Body of pancreas (tissue), 4 donors: ENCODE data around the gene MAPK11. TPM values are rescaled to one million over a fixed set of nuclear protein-coding genes. Genes with fewer than 3 reads are reported as not detected.

Experiments used
- ATAC-seq: fragments of 150-250 bp; one replicate; pipeline ENCODE4 v1.9.1; 2016
- DNase-seq, 4 donors: peaks; one replicate each; pipeline ENCODE4 v3.0.0-alpha.2; 2019
- H3K27ac ChIP-seq, 4 donors: fragments of 200-600 bp; sonication (generic); 1 replicate in 3 of 4; 2 replicates in 1 of 4; pipeline versions ENCODE4 v1.5.1 to v1.6.1; 2016 to 2019; ENCODE audit warnings: mild to moderate bottlenecking in 1 of 4, mixed read lengths in 1 of 4, moderate library complexity in 1 of 4
- H3K27me3 ChIP-seq, 2 donors: fragments of 200-600 bp; sonication (generic); one replicate each; pipeline ENCODE4 v1.6.0; 2016; ENCODE audit warnings: mild to moderate bottlenecking in 1 of 2
- H3K36me3 ChIP-seq, 2 donors: fragments of 200-600 bp; sonication (generic); replicated peaks in 1 of 2; 2 replicates each; pipeline ENCODE4 v1.5.1; 2016; ENCODE audit warnings: low read depth in 2 of 2; ENCODE audit not compliant: insufficient read depth in 1 of 2
- H3K4me1 ChIP-seq: fragments of 200-600 bp; sonication (generic); one replicate; pipeline ENCODE4 v1.6.0; 2016
- H3K4me3 ChIP-seq, 2 donors: fragments of 200-600 bp; sonication (generic); 1 replicate in 1 of 2; 2 replicates in 1 of 2; pipeline ENCODE4 v1.5.1; 2016 to 2019
- H3K9me3 ChIP-seq, 3 donors: fragments of 200-600 bp; sonication (generic); 1 replicate in 2 of 3; 2 replicates in 1 of 3; pipeline ENCODE4 v1.5.1; 2016
- CTCF ChIP-seq, 7 experiments: fragments of 450-650 bp in 4 of 7; fragments of 200-600 bp in 3 of 7; sonication (generic) in 3 of 7; IDR thresholded peaks; one replicate each; pipeline ENCODE4 v1.5.1; 2016 to 2019; ENCODE audit warnings: antibody characterized with exemption in 7 of 7
- POLR2A ChIP-seq, 3 donors: fragments of 450-650 bp; IDR thresholded peaks; one replicate each; pipeline ENCODE4 v1.6.1; 2016; ENCODE audit warnings: antibody characterized with exemption in 3 of 3, mild to moderate bottlenecking in 2 of 3
- WGBS, 2 donors: methylation state at CpG; one replicate each; pipeline ENCODE4 v1.1.5; 2017; 5-methylcytosine and 5-hydroxymethylcytosine counted together
- intact Hi-C: fragments of 100-400 bp; cut with DNase I; formaldehyde crosslinking; loops from one replicate; pipeline ENCODE4 v1.15.1; 2023
- total RNA-seq, 2 donors: library from RNA; depleted of rRNA; stranded (reverse); fragments of >200 nt; gene quantifications; one replicate each; pipeline ENCODE4 v1.1.0, GENCODE V29; 2016

The MAPK11 gene
- total RNA-seq, 2 donors from 2014 or later: 3.0 to 3.6 TPM

GRCh38 chr22:50224071-50224470 is 46.1 kb downstream of the MAPK11 start:
- TF ChIP-seq CTCF (IDR thresholded peaks at IDR 0.05): no peak
- peaks cover 15 to 26% of the 10 kb centered on the region in 2 donors for H3K36me3 ChIP-seq
- intact Hi-C loops: no loop called here
- no peak overlapping the region for H3K27ac ChIP-seq
- DNase-seq: no peak
- H3K4me3 ChIP-seq: no peak overlapping the region
- H3K27me3 ChIP-seq: no peaks in the 10 kb centered on the region
- no peaks in the 10 kb centered on the region for H3K9me3 ChIP-seq
- WGBS, 2 donors: 91 to 97% methylated on average over 15 to 16 of the region's 16 CpGs
- H3K4me1 ChIP-seq: peaks cover 18% of the 10 kb centered on the region
- no peak for ATAC-seq

GRCh38 chr22:50222508-50222907 is 47.7 kb downstream of the MAPK11 start:
- DNase-seq: no peak
- ATAC-seq: no peak
- Histone ChIP-seq H3K27ac (no peak overlapping the region), H3K36me3 (peaks cover 15 to 34% of the 10 kb centered on the region in 2 donors), H3K4me1 (peaks cover 26% of the 10 kb centered on the region), H3K9me3 (no peaks in the 10 kb centered on the region), H3K4me3 (no peak overlapping the region), H3K27me3 (no peaks in the 10 kb centered on the region)
- TF ChIP-seq CTCF (IDR thresholded peaks at IDR 0.05): no peak
- no peak for TF ChIP-seq POLR2A (IDR thresholded peaks at IDR 0.05)
- WGBS, 2 donors: 80 to 87% methylated on average over 4 to 8 of the region's 8 CpGs
- intact Hi-C loops: no loop called here

DNA sequence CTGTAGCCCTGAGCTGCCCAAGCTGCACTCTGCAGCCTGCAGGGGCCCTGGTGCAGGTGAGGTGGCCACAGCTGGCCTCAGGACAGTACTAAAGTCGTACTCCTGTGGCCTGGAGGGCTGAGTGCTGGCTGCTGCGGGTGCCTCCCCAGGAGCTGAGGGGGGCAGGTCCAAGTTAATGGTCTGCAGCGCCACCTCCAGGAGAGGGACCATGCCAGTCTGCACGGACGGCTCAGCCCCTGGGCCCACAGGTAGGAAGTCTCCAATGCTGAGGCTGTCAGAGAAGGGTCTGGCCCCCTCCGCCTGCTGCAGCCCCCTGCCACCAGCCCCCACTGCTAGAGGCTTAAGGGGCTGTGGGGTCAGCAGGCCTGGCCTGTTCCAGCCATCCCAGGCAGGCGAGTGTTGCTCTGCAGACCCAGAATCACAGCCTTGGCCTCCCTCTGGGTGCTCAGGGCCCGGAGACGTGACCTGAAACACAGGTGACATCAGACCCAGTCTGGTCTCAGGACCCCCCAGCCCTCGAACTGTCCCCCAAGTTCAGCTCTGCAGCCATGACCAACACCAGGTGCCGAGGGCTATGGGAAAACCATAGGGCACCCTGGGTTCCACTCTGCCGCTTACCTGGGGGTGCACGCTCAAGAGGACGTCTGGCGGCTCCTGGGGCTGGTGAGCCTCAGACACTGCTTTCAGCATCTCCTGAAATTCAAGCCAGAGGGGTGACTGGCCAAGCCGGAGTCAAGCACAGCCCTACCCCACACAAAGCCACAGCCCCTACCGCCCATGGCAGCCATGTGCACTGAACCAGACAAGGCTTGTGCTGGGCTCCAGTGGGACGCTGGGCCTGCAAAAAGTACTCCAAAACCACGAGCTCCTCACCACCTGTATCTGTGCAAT is 48.5 kb downstream of the MAPK11 start:
- Histone ChIP-seq H3K9me3 (no peaks in the 10 kb centered on the region), H3K27ac (no peak overlapping the region), H3K4me3 (no peak overlapping the region), H3K27me3 (no peaks in the 10 kb centered on the region), H3K36me3 (peaks cover 16 to 42% of the 10 kb centered on the region in 2 donors), H3K4me1 (peaks cover 26% of the 10 kb centered on the region)
- DNase-seq: no peak
- no peak for TF ChIP-seq CTCF (IDR thresholded peaks at IDR 0.05)
- TF ChIP-seq POLR2A (IDR thresholded peaks at IDR 0.05): no peak
- WGBS, 2 donors: 87% methylated on average over 19 of the region's 19 CpGs; no CpG with 5 or more reads in 1 of the 2 donors
- ATAC-seq: no peak
- intact Hi-C loops: no loop called here

GRCh38 chr22:50220603-50221409 is 49.4 kb downstream of the MAPK11 start:
- DNase-seq (no peak), ATAC-seq (no peak)
- H3K36me3 ChIP-seq: peaks cover 18 to 50% of the 10 kb centered on the region in 2 donors
- H3K27me3 ChIP-seq: no peaks in the 10 kb centered on the region
- no peak overlapping the region for H3K27ac ChIP-seq
- 91 to 97% methylated on average over 13 to 45 of the region's 45 CpGs for WGBS, 2 donors
- intact Hi-C loops: no loop called here
- H3K4me3 ChIP-seq: no peak overlapping the region
- H3K4me1 ChIP-seq: peaks cover 24% of the 10 kb centered on the region
- TF ChIP-seq CTCF (IDR thresholded peaks at IDR 0.05) (no peak), POLR2A (IDR thresholded peaks at IDR 0.05) (no peak)
- H3K9me3 ChIP-seq: no peaks in the 10 kb centered on the region
